Naive thymus-derived CD8-positive, alpha-beta T cell (primary cell): Measurements from ENCODE around the gene SLC22A6. TPM values are rescaled to one million over a fixed set of nuclear protein-coding genes. Genes with fewer than 3 reads are reported as not detected.

ENCODE experiments used
- ATAC-seq, 2 donors: fragments of 150-1000 bp; cut with Tn5 transposase in 1 of 2; sonication (Bioruptor Pico), chemical (Tn5 transposase) in 1 of 2; 1 replicate in 1 of 2; 2 replicates in 1 of 2; pipeline ENCODE4 v1.10.0; 2021; ENCODE audit warnings: mild to moderate bottlenecking in 2 of 2, moderate library complexity in 2 of 2
- POLR2A ChIA-PET: fragments of 350-600 bp; sonication (Branson Sonifier 250); formaldehyde crosslinking; loops from one replicate; lab custom pipeline; 2021; ENCODE audit warnings: antibody characterized with exemption; lab: Charles Lee
- DNase-seq, 10 donors: peaks; one replicate each; pipeline versions ENCODE4 v3.0.0 to v3.0.0-alpha.2; 2020 to 2022
- H3K27ac Mint-ChIP-seq, 10 donors: one replicate each; pipeline ENCODE4 v1.8.0; 2020 to 2022; ENCODE audit warnings: mild to moderate bottlenecking in 10 of 10, mixed read lengths in 10 of 10, moderate library complexity in 4 of 10, inconsistent platforms in 1 of 10
- H3K27me3 Mint-ChIP-seq, 5 donors: one replicate each; pipeline ENCODE4 v1.8.0; 2021 to 2022; ENCODE audit warnings: mixed read lengths in 5 of 5
- H3K36me3 Mint-ChIP-seq, 3 donors: one replicate each; pipeline ENCODE4 v1.8.0; 2020 to 2022; ENCODE audit warnings: mixed read lengths in 3 of 3, mild to moderate bottlenecking in 2 of 3, inconsistent platforms in 1 of 3
- H3K4me1 Mint-ChIP-seq, 4 donors: one replicate each; pipeline ENCODE4 v1.8.0; 2021 to 2022; ENCODE audit warnings: mixed read lengths in 4 of 4
- H3K4me3 Mint-ChIP-seq, 10 donors: one replicate each; pipeline ENCODE4 v1.8.0; 2020 to 2022; ENCODE audit warnings: mild to moderate bottlenecking in 10 of 10, mixed read lengths in 10 of 10, moderate library complexity in 6 of 10, inconsistent platforms in 1 of 10
- H3K9me3 Mint-ChIP-seq, 9 donors: one replicate each; pipeline ENCODE4 v1.8.0; 2020 to 2022; ENCODE audit warnings: mixed read lengths in 9 of 9, mild to moderate bottlenecking in 3 of 9, inconsistent platforms in 1 of 9, moderate library complexity in 1 of 9
- polyA plus RNA-seq, 3 donors: library from polyadenylated mRNA; unstranded; fragments of 300-500 nt; fragmentation: Illumina TruSeq; gene quantifications; one replicate each; pipeline ENCODE4 v1.2.3, GENCODE V29; 2021
- total RNA-seq, 8 experiments: library from RNA in 2 of 8; stranded (reverse) in 2 of 8; gene quantifications; one replicate each; pipeline ENCODE4 v1.2.3 and lab custom pipeline; 2021 to 2026

Gene SLC22A6
- total RNA-seq (not detected), polyA plus RNA-seq (not detected), total RNA-seq (lab: John Stamatoyannopoulos, UW) (0 reads per million in 6 experiments)

- no peak within 1 kb of the TSS for H3K4me3 Mint-ChIP-seq
- DNase-seq (no peak), ATAC-seq (no peak)
- H3K27ac Mint-ChIP-seq: no peak within 1 kb of the TSS
- no peaks in the 10 kb centered on the region for H3K4me1 Mint-ChIP-seq
- no peaks in the 10 kb centered on the region for H3K9me3 Mint-ChIP-seq
- peaks cover 0 to 5% (median 0%) of the 10 kb centered on the region in 3 donors for H3K36me3 Mint-ChIP-seq
- POLR2A ChIA-PET: no interaction called here
- peaks cover 8 to 42% (median 13%) of the 10 kb centered on the region in 5 donors for H3K27me3 Mint-ChIP-seq
Observed at GRCh38 chr11:62984451-62984991, at the start of gene SLC22A6. SLC22A6 (minus strand) TSS chr11:62984967; CDS start chr11:62984690, 277 bp downstream.

DNA sequence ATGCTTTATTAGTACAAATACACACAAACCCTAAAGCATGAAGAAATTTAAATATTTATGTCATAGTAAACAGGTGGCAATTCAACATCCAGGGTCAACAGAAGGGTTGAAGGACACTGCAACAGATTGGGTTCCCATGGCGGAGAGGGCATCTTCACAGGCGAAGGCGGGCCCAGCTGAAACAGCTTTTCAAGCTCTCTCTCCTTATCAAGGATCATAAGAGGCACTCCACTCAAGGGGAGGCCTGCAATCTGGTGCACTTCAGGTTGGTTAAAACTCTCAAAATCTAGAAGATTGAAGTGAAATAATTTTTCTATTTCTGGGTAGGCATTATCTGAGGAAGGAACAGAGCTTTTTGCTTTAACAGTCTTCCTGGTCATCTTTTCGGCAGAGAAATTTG lies 47.7 kb upstream of the SLC22A6 start:
- H3K36me3 Mint-ChIP-seq: no peaks in the 10 kb centered on the region
- POLR2A ChIA-PET: no interaction called here
- H3K4me1 Mint-ChIP-seq: peaks cover 0 to 7% (median 2%) of the 10 kb centered on the region in 4 donors
- no peak overlapping the region for H3K4me3 Mint-ChIP-seq
- no peak overlapping the region for H3K27ac Mint-ChIP-seq
- ATAC-seq (no peak), DNase-seq (no peak)
- H3K27me3 Mint-ChIP-seq: peaks cover 11 to 61% (median 19%) of the 10 kb centered on the region in 5 donors
- H3K9me3 Mint-ChIP-seq: peaks cover 0 to 2% (median 0%) of the 10 kb centered on the region in 9 donors

- H3K36me3 Mint-ChIP-seq: no peaks in the 10 kb centered on the region
- H3K4me3 Mint-ChIP-seq: no peak overlapping the region
- peaks cover 4 to 7% (median 4%) of the 10 kb centered on the region in 4 donors for H3K4me1 Mint-ChIP-seq
Observed at GRCh38 chr11:63023841-63024648, 39.3 kb upstream of the SLC22A6 start.

GRCh38 chr11:63023222-63023814 lies 38.6 kb upstream of the SLC22A6 start:
- no peak overlapping the region for H3K4me3 Mint-ChIP-seq
- H3K4me1 Mint-ChIP-seq: peaks cover 4 to 7% (median 4%) of the 10 kb centered on the region in 4 donors
- POLR2A ChIA-PET: interaction anchor here (0.6 to 1.1 kb wide), 2 partner anchors 117 to 126 kb away, joined by 3 to 4 read pairs; no protein-coding TSS in a partner anchor
- ATAC-seq (no peak), DNase-seq (no peak)
- H3K27me3 Mint-ChIP-seq: peaks cover 14 to 37% (median 23%) of the 10 kb centered on the region in 5 donors
- H3K27ac Mint-ChIP-seq: no peak overlapping the region
- no peaks in the 10 kb centered on the region for H3K36me3 Mint-ChIP-seq
- peaks cover 0 to 3% (median 0%) of the 10 kb centered on the region in 9 donors for H3K9me3 Mint-ChIP-seq

More at GRCh38 chr11:63023841-63024648, 39.3 kb upstream of the SLC22A6 start:
- peaks cover 15 to 37% (median 19%) of the 10 kb centered on the region in 5 donors for H3K27me3 Mint-ChIP-seq
- POLR2A ChIA-PET: interaction anchor here (0.6 to 1.1 kb wide), 2 partner anchors 118 to 127 kb away, joined by 3 to 4 read pairs; no protein-coding TSS in a partner anchor
- H3K27ac Mint-ChIP-seq: peak overlapping the region in 1 of 10 donors; percentile 56
- DNase-seq: peak; percentile 60 to 89 (median 77)
- H3K9me3 Mint-ChIP-seq: peaks cover 0 to 5% (median 0%) of the 10 kb centered on the region in 9 donors
- ATAC-seq: peak; percentile 90 to 91

GRCh38 chr11:63022441-63022840 lies 37.7 kb upstream of the SLC22A6 start:
- no peak overlapping the region for H3K4me3 Mint-ChIP-seq
- ATAC-seq (no peak), DNase-seq (no peak)
- peaks cover 0 to 3% (median 0%) of the 10 kb centered on the region in 9 donors for H3K9me3 Mint-ChIP-seq
- no peaks in the 10 kb centered on the region for H3K36me3 Mint-ChIP-seq
- peaks cover 4 to 7% (median 4%) of the 10 kb centered on the region in 4 donors for H3K4me1 Mint-ChIP-seq
- POLR2A ChIA-PET: no interaction called here
- H3K27ac Mint-ChIP-seq: peak overlapping the region in 1 of 10 donors; percentile 57
- peaks cover 8 to 37% (median 22%) of the 10 kb centered on the region in 5 donors for H3K27me3 Mint-ChIP-seq

DNA sequence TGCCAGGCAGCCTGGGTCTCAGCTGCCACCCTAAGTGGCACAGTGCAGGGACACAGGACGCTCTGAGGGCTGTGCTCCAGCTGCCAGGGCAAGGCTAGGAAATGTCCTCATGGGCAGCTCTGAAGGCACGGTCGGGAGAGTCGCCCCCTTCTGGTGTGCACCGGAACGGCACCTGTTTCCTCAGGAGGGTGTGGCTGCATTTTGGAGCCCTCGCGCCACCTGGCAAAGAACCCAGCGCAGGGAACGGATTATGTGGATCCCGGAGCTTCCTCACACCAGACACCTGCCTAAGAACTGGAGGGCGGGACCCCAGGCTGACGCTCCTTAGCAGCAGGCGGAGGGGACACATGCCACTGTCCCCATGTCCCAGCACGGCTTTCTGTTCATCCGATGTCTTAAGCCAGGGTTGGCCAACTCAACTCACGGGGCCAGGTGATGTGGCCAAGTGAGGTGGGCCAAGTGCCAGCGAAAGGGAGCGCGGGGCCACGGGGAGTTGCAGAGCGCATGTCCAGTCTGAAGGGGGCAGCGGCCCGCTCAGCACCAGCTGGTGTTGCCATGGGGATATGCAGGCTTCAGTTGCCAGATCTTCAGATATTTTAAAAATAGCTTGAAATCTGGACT lies 36.0 kb upstream of the SLC22A6 start:
- Mint-ChIP-seq H3K27ac (no peak overlapping the region), H3K9me3 (peaks cover 0 to 3% (median 0%) of the 10 kb centered on the region in 9 donors), H3K27me3 (peaks cover 8 to 39% (median 19%) of the 10 kb centered on the region in 5 donors), H3K36me3 (no peaks in the 10 kb centered on the region), H3K4me1 (peaks cover 4 to 7% (median 4%) of the 10 kb centered on the region in 4 donors), H3K4me3 (no peak overlapping the region)
- POLR2A ChIA-PET: no interaction called here
- DNase-seq (no peak), ATAC-seq (no peak)

DNA sequence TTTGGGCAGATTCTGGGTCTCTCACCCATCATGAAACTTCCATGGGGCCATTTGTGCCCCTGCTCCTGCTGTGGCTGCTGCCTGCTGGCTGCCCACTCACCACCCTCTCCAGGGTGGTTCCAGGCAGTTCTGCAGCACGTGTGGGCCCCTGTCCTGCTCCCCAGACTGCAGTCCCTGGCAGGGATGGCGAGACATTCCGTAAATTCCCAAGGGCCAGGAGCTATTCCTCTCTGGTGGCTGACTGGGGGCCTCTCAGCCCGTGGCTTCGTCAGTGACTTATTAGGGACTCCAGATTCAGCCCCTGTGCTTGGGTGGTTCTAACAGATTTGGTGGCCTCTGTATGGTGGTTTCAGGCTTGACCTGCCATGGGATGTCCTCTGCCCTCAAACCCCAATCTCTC lies 34.7 kb upstream of the SLC22A6 start:
- ATAC-seq: no peak
- POLR2A ChIA-PET: no interaction called here
- Mint-ChIP-seq H3K36me3 (no peaks in the 10 kb centered on the region), H3K27ac (no peak overlapping the region), H3K4me3 (no peak overlapping the region), H3K9me3 (no peaks in the 10 kb centered on the region), H3K27me3 (peaks cover 8 to 48% (median 20%) of the 10 kb centered on the region in 5 donors), H3K4me1 (peaks cover 4 to 7% (median 4%) of the 10 kb centered on the region in 4 donors)
- DNase-seq: no peak

DNA sequence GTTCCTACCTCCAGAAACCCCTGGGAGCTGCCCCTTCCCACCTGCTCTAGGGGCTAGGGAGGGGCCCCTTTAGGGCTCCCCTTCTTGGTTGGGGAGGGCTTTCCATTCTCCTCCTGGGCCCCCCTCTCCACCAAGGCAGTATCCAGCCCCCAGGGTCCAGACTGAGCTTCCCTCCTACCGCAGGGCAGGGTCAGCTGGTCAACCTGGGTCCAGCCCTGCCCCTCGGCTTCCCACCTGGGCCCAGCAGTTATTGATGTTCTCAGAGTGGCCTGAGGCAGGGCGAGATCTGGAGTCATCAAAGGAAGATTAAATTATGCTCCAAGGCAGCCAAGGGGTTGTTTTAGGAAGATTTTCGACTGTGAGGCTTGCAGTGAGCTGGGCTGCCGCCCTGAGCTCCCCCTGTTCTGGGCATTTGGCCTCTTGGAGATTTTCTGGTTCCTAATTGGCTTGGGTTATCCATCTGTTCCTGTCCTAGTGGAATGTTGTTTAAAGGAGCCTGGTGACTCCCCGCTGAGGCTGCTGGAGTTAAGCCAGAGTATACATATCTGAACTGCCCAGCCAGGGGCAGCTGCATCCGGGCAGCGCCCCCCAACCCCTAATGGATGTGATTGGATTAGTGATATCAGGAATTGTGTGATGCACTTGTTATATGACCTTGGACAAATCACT lies 32.7 kb upstream of the SLC22A6 start:
- POLR2A ChIA-PET: no interaction called here
- Mint-ChIP-seq H3K4me1 (no peaks in the 10 kb centered on the region), H3K9me3 (no peaks in the 10 kb centered on the region), H3K27ac (no peak overlapping the region), H3K27me3 (peaks cover 5 to 44% (median 15%) of the 10 kb centered on the region in 5 donors), H3K36me3 (no peaks in the 10 kb centered on the region), H3K4me3 (no peak overlapping the region)
- DNase-seq (no peak), ATAC-seq (no peak)

- no peak within 1 kb of the TSS for H3K27ac Mint-ChIP-seq
- no peak for DNase-seq
- H3K36me3 Mint-ChIP-seq: no peaks in the 10 kb centered on the region
- ATAC-seq: no peak
- no peak within 1 kb of the TSS for H3K4me3 Mint-ChIP-seq
- H3K27me3 Mint-ChIP-seq: peaks cover 5 to 36% (median 12%) of the 10 kb centered on the region in 5 donors
- H3K9me3 Mint-ChIP-seq: no peaks in the 10 kb centered on the region
- POLR2A ChIA-PET: no interaction called here
- no peaks in the 10 kb centered on the region for H3K4me1 Mint-ChIP-seq
Observed at GRCh38 chr11:63015521-63016215, 30.9 kb upstream of the SLC22A6 start, which contains the start of gene SLC22A8. SLC22A8 (minus strand) TSS chr11:63015841; CDS start chr11:63014958, 883 bp downstream.

DNA sequence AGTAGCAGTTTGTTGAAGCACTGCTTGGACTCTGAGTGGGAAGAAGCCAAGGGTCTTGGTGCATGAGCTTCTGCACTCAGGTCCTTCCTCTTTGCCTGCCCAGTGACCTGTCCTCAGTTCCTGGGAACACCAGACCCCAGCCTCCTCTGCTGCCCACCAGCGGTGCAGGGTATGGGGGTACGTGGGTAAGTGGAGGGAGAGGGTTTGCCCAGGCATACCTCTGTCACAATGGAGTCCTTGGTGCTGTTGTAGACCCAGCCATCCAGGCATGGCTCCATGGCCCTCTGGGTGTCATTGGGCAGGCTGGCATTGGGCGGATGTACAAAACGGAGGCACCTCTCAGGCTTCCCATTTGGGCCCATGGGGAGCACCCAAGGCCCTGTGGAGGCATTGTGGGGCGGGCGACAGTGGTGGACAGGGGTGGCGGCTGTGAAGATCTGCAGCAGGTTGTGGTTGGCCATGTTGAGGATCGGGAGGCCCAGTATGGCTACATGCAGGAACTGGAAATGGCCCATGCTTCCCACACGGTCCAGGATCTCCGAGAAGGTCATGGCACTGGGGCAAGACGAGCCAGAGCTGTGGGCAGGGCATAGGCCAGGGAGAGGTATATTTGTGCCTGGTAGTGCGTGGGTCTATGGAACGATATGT lies 29.8 kb upstream of the SLC22A6 start:
- Mint-ChIP-seq H3K4me3 (no peak overlapping the region), H3K9me3 (no peaks in the 10 kb centered on the region), H3K36me3 (no peaks in the 10 kb centered on the region), H3K27me3 (peaks cover 5 to 36% (median 12%) of the 10 kb centered on the region in 5 donors), H3K27ac (no peak overlapping the region), H3K4me1 (no peaks in the 10 kb centered on the region)
- POLR2A ChIA-PET: no interaction called here
- ATAC-seq (no peak), DNase-seq (no peak)

DNA sequence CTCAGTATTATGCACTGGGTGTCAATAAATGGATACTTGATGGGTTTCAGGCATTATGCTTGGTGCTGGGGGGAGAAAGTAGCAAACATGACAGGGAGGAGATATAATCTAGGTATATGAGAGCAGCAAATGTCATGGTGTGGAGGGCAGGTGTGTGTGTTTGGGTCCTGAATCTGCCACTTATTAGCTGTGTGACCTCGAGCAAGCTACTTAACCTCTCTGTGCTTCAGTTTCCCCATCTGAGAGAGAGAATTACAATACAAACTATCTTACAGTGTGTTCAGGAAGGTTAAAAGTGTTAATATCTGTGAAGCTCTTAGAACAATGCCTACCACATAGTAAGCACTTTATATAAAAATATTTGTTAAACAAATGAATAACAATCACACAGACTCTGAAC lies 28.1 kb upstream of the SLC22A6 start:
- Mint-ChIP-seq H3K9me3 (no peaks in the 10 kb centered on the region), H3K27ac (no peak overlapping the region), H3K4me1 (peaks cover 0 to 2% (median 0%) of the 10 kb centered on the region in 4 donors), H3K27me3 (peaks cover 3 to 22% (median 10%) of the 10 kb centered on the region in 5 donors), H3K36me3 (no peaks in the 10 kb centered on the region), H3K4me3 (no peak overlapping the region)
- DNase-seq: no peak
- POLR2A ChIA-PET: no interaction called here
- no peak for ATAC-seq
